CD4-positive, alpha-beta memory T cell (primary cell): ENCODE results near the gene DGLUCY. TPM values are rescaled to one million over a fixed set of nuclear protein-coding genes. Genes with fewer than 3 reads are reported as not detected.
"Not testable (repeated sequence)": the region's sequence is repeated elsewhere in the genome, so short reads cannot be mapped to it uniquely, and the experiment has no call there.

Experiments
- CTCF ChIA-PET: fragments of 350-600 bp; sonication (Branson Sonifier 250); formaldehyde crosslinking; loops from one replicate; lab custom pipeline; 2021; ENCODE audit warnings: inconsistent platforms; ENCODE audit not compliant: partially characterized antibody; lab: Charles Lee
- POLR2A ChIA-PET: fragments of 350-600 bp; sonication (Branson Sonifier 250); formaldehyde crosslinking; loops from one replicate; lab custom pipeline; 2021; ENCODE audit not compliant: partially characterized antibody; lab: Charles Lee
- DNase-seq, 5 donors: peaks; one replicate each; pipeline versions ENCODE4 v3.0.0 to v3.0.0-alpha.2; 2020 to 2022; ENCODE audit warnings: mixed read lengths in 1 of 5
- H3K27ac ChIP-seq: one replicate; pipeline ENCODE4 v1.7.0; 2013; ENCODE audit warnings: low read depth, low read length
- H3K27me3 ChIP-seq: 2 replicates; pipeline ENCODE4 v1.7.0; 2013; ENCODE audit warnings: mild to moderate bottlenecking, low read length, moderate library complexity; ENCODE audit not compliant: insufficient read depth
- H3K36me3 ChIP-seq: 2 replicates; pipeline ENCODE4 v1.7.0; 2013; ENCODE audit warnings: mild to moderate bottlenecking, low read length, moderate library complexity; ENCODE audit not compliant: insufficient read depth
- H3K4me1 ChIP-seq: 2 replicates; pipeline ENCODE4 v1.7.0; 2013; ENCODE audit warnings: mild to moderate bottlenecking, low read length, moderate library complexity; ENCODE audit not compliant: insufficient read depth
- H3K4me3 ChIP-seq, 2 donors: one replicate each; pipeline ENCODE4 v1.7.0; 2013; ENCODE audit warnings: low read length in 2 of 2, mild to moderate bottlenecking in 1 of 2
- H3K9me3 ChIP-seq, 2 donors: one replicate each; pipeline ENCODE4 v1.7.0; 2013; ENCODE audit warnings: low read length in 2 of 2, control low read depth in 1 of 2; ENCODE audit not compliant: control insufficient read depth in 1 of 2
- H3K27ac Mint-ChIP-seq, 7 donors: one replicate each; pipeline ENCODE4 v1.8.0; 2020 to 2021; ENCODE audit warnings: mixed read lengths in 7 of 7, mild to moderate bottlenecking in 6 of 7, inconsistent platforms in 3 of 7, moderate library complexity in 3 of 7
- H3K27me3 Mint-ChIP-seq, 2 donors: one replicate each; pipeline ENCODE4 v1.8.0; 2020 to 2021; ENCODE audit warnings: mixed read lengths in 2 of 2
- H3K36me3 Mint-ChIP-seq, 2 donors: one replicate each; pipeline ENCODE4 v1.8.0; 2020 to 2021; ENCODE audit warnings: mixed read lengths in 2 of 2, inconsistent platforms in 1 of 2, mild to moderate bottlenecking in 1 of 2
- H3K4me1 Mint-ChIP-seq, 4 donors: one replicate each; pipeline ENCODE4 v1.8.0; 2020 to 2021; ENCODE audit warnings: mixed read lengths in 4 of 4, mild to moderate bottlenecking in 1 of 4
- H3K4me3 Mint-ChIP-seq, 8 donors: one replicate each; pipeline ENCODE4 v1.8.0; 2020 to 2021; ENCODE audit warnings: mixed read lengths in 8 of 8, mild to moderate bottlenecking in 7 of 8, moderate library complexity in 6 of 8, inconsistent platforms in 3 of 8
- H3K9me3 Mint-ChIP-seq, 8 donors: one replicate each; pipeline ENCODE4 v1.8.0; 2020 to 2021; ENCODE audit warnings: mixed read lengths in 8 of 8, mild to moderate bottlenecking in 5 of 8, inconsistent platforms in 3 of 8, moderate library complexity in 1 of 8
- intact Hi-C: fragments of 100-400 bp; cut with micrococcal nuclease; formaldehyde crosslinking; loops from one replicate; pipeline ENCODE4 v1.15.1; 2023
- polyA plus RNA-seq, 2 donors: library from polyadenylated mRNA; unstranded; fragments of 300-500 nt; fragmentation: Illumina TruSeq; gene quantifications; one replicate each; pipeline ENCODE4 v1.2.3, GENCODE V29; 2021
- total RNA-seq, 2 experiments: library from RNA; stranded (reverse); gene quantifications; one replicate each; pipeline ENCODE4 v1.2.3, GENCODE V29; 2021

The DGLUCY gene
- total and polyA plus RNA-seq, 4 experiments from 2014 or later, result 40.9 to 141 (median 89.0) TPM

- no peak overlapping the region for H3K27ac Mint-ChIP-seq
- no peak overlapping the region for H3K27ac ChIP-seq
- H3K9me3 ChIP-seq, result no peaks in the 10 kb centered on the region
- ChIA-PET POLR2A (interaction anchor here (2.8 kb wide), 1 partner anchor 86 kb away, joined by 9 read pairs; the partner anchor contains the start of gene RPS6KA5), CTCF (interaction anchor here (0.8 to 1.6 kb wide), 3 partner anchors 9 to 88 kb away, joined by 3 to 5 read pairs (median 4); no protein-coding TSS in a partner anchor)
- peaks cover 17 to 45% of the 10 kb centered on the region in 2 donors for H3K36me3 Mint-ChIP-seq
- no peaks in the 10 kb centered on the region for H3K9me3 Mint-ChIP-seq
- no peak overlapping the region for H3K4me3 Mint-ChIP-seq
- intact Hi-C loops, result no loop called here
- H3K4me1 Mint-ChIP-seq, result peaks cover 16 to 40% (median 30%) of the 10 kb centered on the region in 4 donors
- H3K27me3 Mint-ChIP-seq, result no peaks in the 10 kb centered on the region
- H3K4me1 ChIP-seq, result peaks cover 17% of the 10 kb centered on the region
- no peak for DNase-seq
- H3K36me3 ChIP-seq, result peaks cover 24% of the 10 kb centered on the region
- H3K27me3 ChIP-seq, result no peaks in the 10 kb centered on the region
- no peak overlapping the region for H3K4me3 ChIP-seq
Measured at GRCh38 chr14:91146661-91147060, 32.8 kb downstream of the DGLUCY start.

GRCh38 chr14:91149462-91149861 is 35.6 kb downstream of the DGLUCY start:
- Histone ChIP-seq H3K4me3 (no peak overlapping the region), H3K4me1 (peaks cover 6% of the 10 kb centered on the region), H3K9me3 (no peaks in the 10 kb centered on the region), H3K27ac (no peak overlapping the region), H3K27me3 (no peaks in the 10 kb centered on the region), H3K36me3 (peaks cover 24% of the 10 kb centered on the region)
- Mint-ChIP-seq H3K4me3 (no peak overlapping the region), H3K36me3 (peaks cover 16 to 35% of the 10 kb centered on the region in 2 donors), H3K27me3 (no peaks in the 10 kb centered on the region), H3K9me3 (no peaks in the 10 kb centered on the region), H3K27ac (peak overlapping the region in 1 of 7 donors; percentile 29), H3K4me1 (peaks cover 6 to 15% (median 12%) of the 10 kb centered on the region in 4 donors)
- POLR2A ChIA-PET, result no interaction called here
- intact Hi-C loops, result no loop called here
- DNase-seq, result no peak
- CTCF ChIA-PET, result interaction anchor here (1.4 kb wide), 1 partner anchor 11 kb away, joined by 3 read pairs; no protein-coding TSS in a partner anchor

- Histone ChIP-seq H3K4me3 (no peak overlapping the region), H3K4me1 (no peaks in the 10 kb centered on the region), H3K27me3 (no peaks in the 10 kb centered on the region), H3K9me3 (no peaks in the 10 kb centered on the region), H3K36me3 (peaks cover 2% of the 10 kb centered on the region), H3K27ac (no peak overlapping the region)
- Mint-ChIP-seq H3K27me3 (no peaks in the 10 kb centered on the region), H3K4me1 (peaks cover 7 to 16% (median 12%) of the 10 kb centered on the region in 4 donors), H3K4me3 (no peak overlapping the region), H3K27ac (peak overlapping the region in 4 of 7 donors; percentile 0 to 77 (median 38)), H3K36me3 (peaks cover 6 to 23% of the 10 kb centered on the region in 2 donors), H3K9me3 (no peaks in the 10 kb centered on the region)
- intact Hi-C loops, result no loop called here
- POLR2A ChIA-PET, result no interaction called here
- CTCF ChIA-PET, result no interaction called here
- DNase-seq, result no peak
Measured at GRCh38 chr14:91152499-91152898, 38.6 kb downstream of the DGLUCY start.

- no peak for DNase-seq
- intact Hi-C loops, result no loop called here
- Mint-ChIP-seq H3K27ac (peak overlapping the region in 1 of 7 donors; percentile 42), H3K9me3 (no peaks in the 10 kb centered on the region), H3K4me3 (no peak overlapping the region), H3K4me1 (peaks cover 7 to 15% (median 12%) of the 10 kb centered on the region in 4 donors), H3K27me3 (no peaks in the 10 kb centered on the region), H3K36me3 (peaks cover 4 to 27% of the 10 kb centered on the region in 2 donors)
- H3K9me3 ChIP-seq, result no peaks in the 10 kb centered on the region
- no peaks in the 10 kb centered on the region for H3K4me1 ChIP-seq
- ChIA-PET POLR2A (no interaction called here), CTCF (interaction anchor here (1.4 kb wide), 1 partner anchor 20 kb away, joined by 6 read pairs; no protein-coding TSS in a partner anchor)
- no peaks in the 10 kb centered on the region for H3K27me3 ChIP-seq
- H3K36me3 ChIP-seq, result peaks cover 9% of the 10 kb centered on the region
- no peak overlapping the region for H3K27ac ChIP-seq
- H3K4me3 ChIP-seq, result no peak overlapping the region
Measured at GRCh38 chr14:91153360-91153759, 39.5 kb downstream of the DGLUCY start.

- Mint-ChIP-seq H3K9me3 (no peaks in the 10 kb centered on the region), H3K27me3 (no peaks in the 10 kb centered on the region), H3K36me3 (peaks cover 9 to 35% of the 10 kb centered on the region in 2 donors), H3K4me1 (peaks cover 7 to 15% (median 12%) of the 10 kb centered on the region in 4 donors), H3K27ac (peak overlapping the region in 3 of 7 donors; percentile 11 to 82 (median 59)), H3K4me3 (peak overlapping the region in 1 of 8 donors; percentile 32)
- H3K36me3 ChIP-seq, result peaks cover 18% of the 10 kb centered on the region
- H3K4me1 ChIP-seq, result no peaks in the 10 kb centered on the region
- ChIA-PET CTCF (interaction anchor here (1.4 kb wide), 1 partner anchor 18 kb away, joined by 6 read pairs; no protein-coding TSS in a partner anchor), POLR2A (no interaction called here)
- H3K9me3 ChIP-seq, result no peaks in the 10 kb centered on the region
- no peak overlapping the region for H3K4me3 ChIP-seq
- intact Hi-C loops, result no loop called here
- H3K27me3 ChIP-seq, result no peaks in the 10 kb centered on the region
- no peak for DNase-seq
- H3K27ac ChIP-seq, result no peak overlapping the region
Measured at GRCh38 chr14:91154851-91155625, 41.2 kb downstream of the DGLUCY start.

GRCh38 chr14:91155626-91156089 is 41.8 kb downstream of the DGLUCY start:
- Histone ChIP-seq H3K9me3 (no peaks in the 10 kb centered on the region), H3K4me1 (no peaks in the 10 kb centered on the region), H3K27me3 (no peaks in the 10 kb centered on the region), H3K27ac (no peak overlapping the region), H3K36me3 (peaks cover 24% of the 10 kb centered on the region), H3K4me3 (no peak overlapping the region)
- ChIA-PET CTCF (interaction anchor here (0.7 kb wide), 1 partner anchor 17 kb away, joined by 3 read pairs; no protein-coding TSS in a partner anchor), POLR2A (no interaction called here)
- DNase-seq, result no peak
- Mint-ChIP-seq H3K9me3 (no peaks in the 10 kb centered on the region), H3K27ac (no peak overlapping the region), H3K4me3 (no peak overlapping the region), H3K4me1 (peaks cover 7 to 15% (median 11%) of the 10 kb centered on the region in 4 donors), H3K36me3 (peaks cover 14 to 41% of the 10 kb centered on the region in 2 donors), H3K27me3 (no peaks in the 10 kb centered on the region)
- intact Hi-C loops, result no loop called here

- H3K9me3 ChIP-seq, H3K27me3 Mint-ChIP-seq, H3K4me3 Mint-ChIP-seq, intact Hi-C loops, H3K27ac ChIP-seq, H3K27me3 ChIP-seq, POLR2A ChIA-PET, H3K9me3 Mint-ChIP-seq, DNase-seq, H3K4me1 ChIP-seq, H3K4me3 ChIP-seq: not testable (repeated sequence)
- peak overlapping the region in 1 of 7 donors; percentile 8 for H3K27ac Mint-ChIP-seq
- CTCF ChIA-PET, result interaction anchor here (0.7 kb wide), 1 partner anchor 17 kb away, joined by 3 read pairs; no protein-coding TSS in a partner anchor
- H3K36me3 ChIP-seq, result peaks cover 28% of the 10 kb centered on the region
- H3K4me1 Mint-ChIP-seq, result peaks cover 4 to 15% (median 9%) of the 10 kb centered on the region in 4 donors
- peaks cover 15 to 43% of the 10 kb centered on the region in 2 donors for H3K36me3 Mint-ChIP-seq
Measured at GRCh38 chr14:91156142-91156666, 42.3 kb downstream of the DGLUCY start.
